Posterior cingulate gyrus (tissue), 11 donors: ENCODE results near the gene C13orf42.

ENCODE experiments used
- DNase-seq, 10 donors: peaks; one replicate each; pipeline versions ENCODE4 v3.0.0 to v3.0.0-alpha.2; 2020 to 2021; ENCODE audit warnings: mixed read lengths in 3 of 10
- intact Hi-C: fragments of 100-400 bp; cut with DNase I; formaldehyde crosslinking; loops from one replicate; pipeline ENCODE4 v1.15.1; 2023

C13orf42 gene

GRCh38 chr13:51111174-51111573 lies at the start of gene C13orf42:
TSS of gene C13orf42 (minus strand) at chr13:51111274. CDS start at chr13:51111209, 65 bp downstream.
- intact Hi-C loops, result no loop called here
- DNase-seq, result no peak

- DNase-seq, result no peak
- intact Hi-C loops, result no loop called here
These were observed 47.9 kb upstream of the C13orf42 start for GRCh38 chr13:51158880-51159518.

- intact Hi-C loops, result no loop called here
- DNase-seq, result no peak
These were observed 47.3 kb upstream of the C13orf42 start for GRCh38 chr13:51158365-51158764.

GRCh38 chr13:51156648-51157047 lies 45.6 kb upstream of the C13orf42 start:
- no peak for DNase-seq
- intact Hi-C loops, result no loop called here

- no peak for DNase-seq
- intact Hi-C loops, result no loop called here
These were observed 44.9 kb upstream of the C13orf42 start for GRCh38 chr13:51155776-51156515.

- intact Hi-C loops, result no loop called here
- no peak for DNase-seq
These were observed 44.1 kb upstream of the C13orf42 start for GRCh38 chr13:51155161-51155560.

GRCh38 chr13:51154029-51154555 lies 43.0 kb upstream of the C13orf42 start:
- no peak for DNase-seq
- intact Hi-C loops, result no loop called here

- intact Hi-C loops, result no loop called here
- DNase-seq, result no peak
These were observed 42.5 kb upstream of the C13orf42 start for GRCh38 chr13:51153527-51153926.

GRCh38 chr13:51152701-51153100 lies 41.6 kb upstream of the C13orf42 start:
- DNase-seq, result no peak
- intact Hi-C loops, result no loop called here

- no peak for DNase-seq
These were observed 40.4 kb upstream of the C13orf42 start for GRCh38 chr13:51151463-51151862.

GRCh38 chr13:51148952-51149573 lies 38.0 kb upstream of the C13orf42 start:
- DNase-seq, result peak in 9 of 10 donors; percentile 23 to 91 (median 55)
- intact Hi-C loops, result loop anchor here (1.0 to 10.0 kb wide), 3 partner anchors 73 to 276 kb away; partner anchors contain the start of gene FAM124A

More at GRCh38 chr13:51151463-51151862, 40.4 kb upstream of the C13orf42 start:
- intact Hi-C loops, result no loop called here

- intact Hi-C loops, result loop anchor here (10.0 kb wide), 1 partner anchor 276 kb away; no protein-coding TSS in a partner anchor
- DNase-seq, result peak in 3 of 10 donors; percentile 70 to 78 (median 76)
These were observed 37.3 kb upstream of the C13orf42 start for GRCh38 chr13:51148223-51148951.

GRCh38 chr13:51147732-51148131 lies 36.7 kb upstream of the C13orf42 start:
- no peak for DNase-seq
- intact Hi-C loops, result loop anchor here (10.0 kb wide), 1 partner anchor 277 kb away; no protein-coding TSS in a partner anchor

GRCh38 chr13:51146667-51147066 lies 35.6 kb upstream of the C13orf42 start:
- intact Hi-C loops, result loop anchor here (10.0 kb wide), 1 partner anchor 278 kb away; no protein-coding TSS in a partner anchor
- DNase-seq, result no peak

- no peak for DNase-seq
- intact Hi-C loops, result no loop called here
These were observed 26.2 kb upstream of the C13orf42 start for GRCh38 chr13:51137250-51137649.

- DNase-seq, result no peak
- intact Hi-C loops, result no loop called here
These were observed 25.4 kb upstream of the C13orf42 start for GRCh38 chr13:51136276-51136980.

- intact Hi-C loops, result no loop called here
- DNase-seq, result no peak
These were observed 23.8 kb upstream of the C13orf42 start for GRCh38 chr13:51134763-51135365.

GRCh38 chr13:51130348-51130747 lies 19.3 kb upstream of the C13orf42 start:
- intact Hi-C loops, result no loop called here
- DNase-seq, result no peak
